NCI-H526 treated with DMSO at 0.1 percent for 48 hours (cell line): ENCODE measurements around the gene MAP3K19.
"Not testable (repeated sequence)": the region's sequence is repeated elsewhere in the genome, so short reads cannot be mapped to it uniquely, and the experiment has no call there.

Experiments used
- DNase-seq: peaks from one replicate; lab custom pipeline; 2025; lab: John Stamatoyannopoulos, UW

MAP3K19 gene, protein sequence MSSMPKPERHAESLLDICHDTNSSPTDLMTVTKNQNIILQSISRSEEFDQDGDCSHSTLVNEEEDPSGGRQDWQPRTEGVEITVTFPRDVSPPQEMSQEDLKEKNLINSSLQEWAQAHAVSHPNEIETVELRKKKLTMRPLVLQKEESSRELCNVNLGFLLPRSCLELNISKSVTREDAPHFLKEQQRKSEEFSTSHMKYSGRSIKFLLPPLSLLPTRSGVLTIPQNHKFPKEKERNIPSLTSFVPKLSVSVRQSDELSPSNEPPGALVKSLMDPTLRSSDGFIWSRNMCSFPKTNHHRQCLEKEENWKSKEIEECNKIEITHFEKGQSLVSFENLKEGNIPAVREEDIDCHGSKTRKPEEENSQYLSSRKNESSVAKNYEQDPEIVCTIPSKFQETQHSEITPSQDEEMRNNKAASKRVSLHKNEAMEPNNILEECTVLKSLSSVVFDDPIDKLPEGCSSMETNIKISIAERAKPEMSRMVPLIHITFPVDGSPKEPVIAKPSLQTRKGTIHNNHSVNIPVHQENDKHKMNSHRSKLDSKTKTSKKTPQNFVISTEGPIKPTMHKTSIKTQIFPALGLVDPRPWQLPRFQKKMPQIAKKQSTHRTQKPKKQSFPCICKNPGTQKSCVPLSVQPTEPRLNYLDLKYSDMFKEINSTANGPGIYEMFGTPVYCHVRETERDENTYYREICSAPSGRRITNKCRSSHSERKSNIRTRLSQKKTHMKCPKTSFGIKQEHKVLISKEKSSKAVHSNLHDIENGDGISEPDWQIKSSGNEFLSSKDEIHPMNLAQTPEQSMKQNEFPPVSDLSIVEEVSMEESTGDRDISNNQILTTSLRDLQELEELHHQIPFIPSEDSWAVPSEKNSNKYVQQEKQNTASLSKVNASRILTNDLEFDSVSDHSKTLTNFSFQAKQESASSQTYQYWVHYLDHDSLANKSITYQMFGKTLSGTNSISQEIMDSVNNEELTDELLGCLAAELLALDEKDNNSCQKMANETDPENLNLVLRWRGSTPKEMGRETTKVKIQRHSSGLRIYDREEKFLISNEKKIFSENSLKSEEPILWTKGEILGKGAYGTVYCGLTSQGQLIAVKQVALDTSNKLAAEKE (N-terminal part only)

DNA sequence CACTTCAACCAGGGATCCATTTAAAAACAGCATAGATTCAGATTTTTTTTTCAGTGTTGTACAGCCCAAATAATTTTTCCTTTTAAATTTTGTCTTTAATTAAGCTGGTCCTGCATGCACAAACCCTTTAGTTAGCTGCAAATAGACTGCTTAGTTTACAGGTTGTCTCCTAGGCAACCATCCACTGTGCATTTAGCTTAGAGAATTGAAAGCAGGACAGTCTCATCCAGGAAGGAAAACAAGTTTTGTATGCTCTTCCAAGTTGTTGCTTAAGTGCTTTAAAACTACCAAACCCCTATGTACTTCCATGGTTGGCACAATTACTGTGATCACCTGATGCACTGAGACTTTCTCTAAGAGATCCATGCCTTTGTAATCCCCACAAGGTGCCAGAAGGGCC, at the start of gene MAP3K19:
Gene MAP3K19 (minus strand): TSS at position 148 of the 400 bp plus-strand sequence. CDS start 22,800 bp downstream, outside the sequence.
- no peak for DNase-seq

DNA sequence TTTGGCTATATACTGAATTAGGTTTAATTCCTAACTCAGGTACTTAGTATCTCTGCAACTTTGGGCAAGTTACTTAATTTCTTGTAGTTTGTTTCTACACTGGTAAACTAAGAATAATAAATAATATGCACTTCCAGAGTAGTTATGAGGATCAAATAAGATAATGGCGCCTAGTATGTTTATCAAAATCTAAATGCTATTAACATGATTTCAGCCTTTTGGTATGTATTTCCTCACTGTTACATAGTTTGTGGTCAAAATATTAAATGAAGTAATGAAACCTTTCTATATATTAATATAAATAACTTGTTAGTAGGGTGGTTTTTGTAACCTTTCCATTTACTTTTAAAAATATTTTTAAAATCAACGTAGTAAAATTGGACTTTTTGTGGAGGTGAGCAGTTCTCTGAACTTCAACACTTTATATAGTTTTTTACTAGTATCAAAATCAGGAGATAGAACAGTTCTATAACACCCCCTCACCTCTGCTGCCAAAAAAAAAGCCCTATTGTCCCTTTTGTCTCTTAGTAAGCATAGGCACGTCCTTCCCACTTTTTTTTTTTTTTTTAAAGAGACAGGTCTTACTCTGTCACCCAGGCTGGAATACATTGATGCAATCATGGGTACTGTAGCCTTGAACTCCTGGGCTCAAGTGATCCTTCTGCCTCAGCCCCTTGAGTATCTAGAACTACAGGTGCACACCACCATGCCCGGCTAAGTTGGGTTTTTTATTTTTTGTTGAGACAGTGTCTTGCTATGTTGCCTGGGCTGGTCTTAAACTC, 49.6 kb upstream of the MAP3K19 start:
- no peak for DNase-seq

DNA sequence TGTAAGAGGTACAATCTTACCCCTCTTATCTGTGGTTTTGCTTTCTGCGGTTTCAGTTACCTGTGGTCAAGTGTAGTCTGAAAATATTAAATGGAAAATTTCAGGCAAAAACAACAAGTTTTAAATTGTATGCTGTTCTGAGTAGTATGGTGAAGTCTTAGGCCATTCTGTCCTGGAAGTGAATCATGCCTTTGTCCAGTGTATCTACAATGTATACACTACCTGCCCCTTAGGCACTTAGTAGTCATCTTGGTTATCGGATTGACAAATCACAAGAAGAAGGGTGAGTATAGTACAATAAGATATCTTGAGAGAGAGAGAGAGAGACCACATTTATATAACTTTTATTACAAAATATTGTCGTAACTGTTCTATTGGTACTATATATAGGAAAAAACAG, 48.3 kb upstream of the MAP3K19 start:
- DNase-seq, result no peak

DNA sequence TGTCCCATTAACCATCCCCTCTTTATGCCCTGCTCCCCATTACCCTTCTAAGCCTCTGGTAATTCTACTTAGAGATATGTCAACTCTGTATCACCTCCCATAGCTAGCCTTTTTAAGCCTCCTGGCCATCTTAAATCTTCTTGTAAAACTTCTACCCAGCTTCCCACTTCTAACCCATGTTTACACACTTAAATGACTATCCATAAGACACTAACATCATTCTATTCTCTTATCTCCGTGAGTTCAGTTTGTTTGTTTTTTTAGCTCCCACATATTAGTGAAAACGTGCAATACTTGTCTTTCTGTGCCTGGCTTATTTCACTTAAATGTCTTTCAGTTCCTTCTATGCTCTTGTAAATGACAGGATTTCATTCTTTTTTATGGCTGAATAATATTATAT, 47.3 kb upstream of the MAP3K19 start:
- no peak for DNase-seq

DNA sequence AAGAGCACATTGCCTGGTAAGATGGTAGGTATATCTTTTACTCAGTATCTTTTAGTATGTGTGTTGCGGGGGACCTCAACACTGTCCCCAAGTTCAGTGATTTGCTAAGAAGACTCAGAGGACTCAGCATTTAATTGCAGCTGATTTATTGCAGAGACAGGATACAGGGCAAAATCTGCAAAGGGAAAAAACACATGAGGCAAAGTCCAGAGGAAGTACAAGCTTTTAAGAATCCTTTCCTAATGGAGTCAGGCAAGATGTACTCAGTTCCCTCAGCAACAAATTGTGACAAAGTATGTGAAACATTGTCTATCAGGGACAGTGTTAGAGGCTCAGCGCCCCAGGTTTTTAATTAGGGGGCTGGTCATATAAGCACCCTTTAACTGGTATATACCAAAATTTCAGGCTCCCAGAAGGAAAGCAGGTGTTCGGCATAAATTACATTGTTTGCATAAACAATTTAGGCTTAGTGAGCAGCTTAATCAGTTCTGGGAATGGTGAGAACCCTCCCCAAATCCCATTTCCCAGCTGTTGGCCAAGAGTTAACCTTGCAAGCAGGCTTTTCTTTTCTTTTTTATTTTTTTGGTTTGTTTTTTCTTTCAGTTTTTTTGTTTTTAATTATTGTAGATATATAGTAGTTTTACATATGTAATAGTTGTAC, 46.6 kb upstream of the MAP3K19 start:
- DNase-seq, result no peak

DNA sequence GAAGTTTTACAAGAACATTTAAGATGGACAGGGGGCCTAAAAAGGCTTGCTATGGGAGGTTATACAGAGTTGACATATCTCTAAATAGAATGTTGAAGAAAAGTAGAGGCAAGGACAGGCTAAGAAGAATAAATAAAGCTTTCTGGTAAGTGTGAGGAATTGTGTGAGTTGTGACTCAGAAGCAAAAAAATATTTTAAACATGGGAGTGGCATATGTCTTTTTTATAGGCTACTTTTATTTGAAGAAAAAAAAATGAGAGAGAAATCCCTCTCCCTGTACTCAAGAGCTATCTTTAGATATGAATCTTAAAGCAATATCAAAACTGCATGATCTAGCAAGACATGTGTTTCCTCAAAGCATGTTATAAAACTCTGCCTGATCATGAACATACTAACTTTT, 45.9 kb upstream of the MAP3K19 start:
- DNase-seq, result no peak

DNA sequence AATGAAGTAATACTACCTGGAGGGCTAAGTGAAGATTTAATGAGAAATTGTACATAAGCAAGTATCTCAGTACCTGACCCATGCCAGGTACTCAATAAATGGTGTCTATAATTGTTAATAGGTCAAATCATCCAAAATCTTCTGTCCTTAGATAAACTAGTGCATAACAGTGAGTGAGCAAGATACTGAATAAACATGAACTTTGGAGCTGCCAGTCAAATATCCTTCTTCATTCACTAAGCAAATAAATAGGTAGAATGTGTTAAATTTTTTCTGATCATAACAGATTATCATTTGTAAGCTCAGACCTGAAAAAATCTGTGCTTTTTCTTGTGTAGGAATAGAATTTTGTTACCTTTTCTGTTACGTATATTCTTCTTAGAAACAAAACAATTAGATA, 44.4 kb upstream of the MAP3K19 start:
- DNase-seq, result no peak

DNA sequence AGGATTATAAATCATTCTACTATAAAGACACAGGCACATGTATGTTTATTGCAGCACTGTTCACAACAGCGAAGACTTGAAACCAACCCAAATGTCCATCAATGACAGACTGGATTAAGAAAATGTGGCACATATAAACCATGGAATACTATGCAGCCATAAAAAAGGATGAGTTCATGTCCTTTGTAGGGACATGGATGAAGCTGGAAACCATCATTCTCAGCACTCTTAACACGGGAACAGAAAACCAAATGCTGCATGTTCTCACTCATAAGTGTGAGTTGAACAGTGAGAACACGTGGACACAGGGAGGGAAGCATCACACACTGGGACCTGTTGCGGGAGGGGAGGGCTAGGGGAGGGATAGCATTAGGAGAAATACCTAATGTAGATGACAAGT, 42.4 kb upstream of the MAP3K19 start:
- DNase-seq, result not testable (repeated sequence)

DNA sequence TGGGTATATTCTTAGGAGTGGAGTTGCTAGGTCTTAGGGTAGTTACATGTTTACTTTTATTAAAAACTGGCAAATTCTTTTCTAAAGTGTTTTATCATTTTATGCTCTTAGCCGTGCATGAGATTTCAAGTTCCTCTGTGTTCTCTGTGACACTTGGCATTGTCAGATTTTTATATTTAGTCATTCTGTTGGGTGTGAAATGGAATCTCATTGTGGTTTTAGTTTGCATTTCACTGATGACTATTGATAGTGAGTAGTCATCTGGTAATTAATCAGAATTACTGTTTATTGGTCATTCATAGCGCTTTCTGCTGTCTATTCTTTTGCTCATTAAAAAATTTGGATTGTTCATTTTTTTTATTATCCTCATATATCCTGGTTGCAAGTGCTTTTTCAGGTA, 39.0 kb upstream of the MAP3K19 start:
- DNase-seq, result no peak

DNA sequence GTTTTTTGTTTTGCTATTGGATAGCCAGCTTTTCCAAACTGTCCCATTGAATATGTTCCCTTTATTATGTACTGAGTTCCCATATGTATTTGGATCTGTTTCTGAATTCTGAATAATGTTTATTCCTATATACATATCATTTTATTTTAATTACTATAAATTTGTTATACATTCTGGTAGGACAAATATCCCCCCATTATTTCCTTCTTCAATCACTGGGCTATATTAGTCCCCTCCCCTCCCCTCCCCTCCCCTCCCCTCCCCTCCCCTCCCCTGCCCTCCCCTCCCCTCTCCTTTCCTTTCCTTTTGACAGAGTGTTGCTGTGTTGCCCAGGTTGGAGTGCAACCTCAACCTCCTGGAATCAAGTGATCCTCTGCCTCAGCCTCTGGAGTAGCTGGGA, 31.2 kb upstream of the MAP3K19 start:
- no peak for DNase-seq

DNA sequence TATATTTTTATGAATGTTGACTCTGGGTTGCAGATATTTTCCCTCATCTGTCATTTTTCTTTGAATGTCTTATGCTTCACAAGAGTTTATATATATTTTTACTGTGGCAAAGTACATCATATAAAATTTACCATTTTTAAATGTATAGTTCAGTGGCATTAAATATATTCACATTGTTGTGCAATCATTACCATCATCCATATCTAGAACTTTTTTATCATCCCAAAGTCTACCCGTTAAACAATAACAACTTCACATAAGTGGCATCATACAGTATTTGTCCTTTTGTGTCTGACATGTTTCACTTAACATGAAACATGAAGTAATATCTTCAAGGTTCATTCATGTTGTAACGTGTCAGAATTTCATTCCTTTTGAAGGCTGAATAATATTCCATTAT, 29.3 kb upstream of the MAP3K19 start:
- DNase-seq, result no peak

DNA sequence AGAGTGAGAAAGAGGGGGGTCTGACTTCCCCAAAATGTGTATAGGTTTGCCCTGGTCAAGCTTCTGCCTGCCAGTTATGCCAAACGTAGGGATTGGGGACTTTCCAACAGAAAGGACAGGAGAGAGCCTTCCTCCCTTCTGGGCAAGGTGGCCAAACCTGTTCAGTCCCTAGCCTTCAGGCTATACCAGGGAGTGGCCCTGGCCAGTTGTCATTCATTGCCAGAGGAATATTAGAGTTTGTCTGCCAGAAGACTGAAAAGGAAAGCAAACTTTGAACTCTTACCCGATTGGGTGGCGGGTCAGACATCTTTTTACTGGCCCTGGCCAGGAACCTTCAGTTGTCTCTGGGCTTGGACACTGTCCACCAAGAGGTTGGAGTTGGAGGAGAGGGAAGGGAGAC, 27.0 kb upstream of the MAP3K19 start:
- no peak for DNase-seq

DNA sequence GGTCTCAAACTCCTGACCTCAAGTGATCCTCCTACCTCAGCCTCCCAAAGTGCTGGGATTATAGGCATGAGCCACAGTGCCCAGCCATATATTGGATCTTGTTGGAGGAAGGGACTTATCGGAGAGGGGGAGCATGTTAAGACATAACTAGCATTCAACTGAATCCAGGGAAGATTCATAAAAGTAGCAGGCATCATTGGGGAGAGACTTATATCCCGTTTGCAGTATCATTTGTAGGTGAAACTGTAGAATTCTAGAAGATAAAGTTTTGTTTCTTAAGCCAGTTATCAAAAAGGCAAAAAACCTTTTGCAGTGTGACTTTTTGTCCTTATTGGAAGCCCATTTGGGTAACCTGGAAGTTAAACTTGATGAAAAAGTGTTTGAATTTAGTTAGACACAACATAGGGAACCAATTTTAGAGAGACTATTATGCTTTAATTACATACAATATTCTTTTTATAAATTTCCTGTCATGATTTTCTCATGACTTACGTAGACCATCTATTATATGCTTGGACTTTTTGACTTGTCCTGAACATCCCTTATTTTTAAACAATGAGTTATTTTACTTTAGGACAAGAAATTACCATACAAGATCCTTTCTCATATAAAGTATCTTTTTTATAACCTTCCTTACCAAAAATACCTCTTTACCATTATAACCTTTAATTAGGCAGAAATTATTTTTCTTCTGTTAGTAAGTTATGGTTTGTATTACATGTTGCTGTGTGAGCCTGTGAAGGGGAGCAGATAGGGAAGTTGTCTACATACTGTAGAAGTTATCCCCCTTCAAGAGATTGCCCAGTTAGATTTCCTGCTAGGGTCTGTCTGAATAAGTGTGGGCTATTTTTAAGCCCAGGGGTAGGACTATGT, 25.1 kb upstream of the MAP3K19 start:
- DNase-seq, result no peak

DNA sequence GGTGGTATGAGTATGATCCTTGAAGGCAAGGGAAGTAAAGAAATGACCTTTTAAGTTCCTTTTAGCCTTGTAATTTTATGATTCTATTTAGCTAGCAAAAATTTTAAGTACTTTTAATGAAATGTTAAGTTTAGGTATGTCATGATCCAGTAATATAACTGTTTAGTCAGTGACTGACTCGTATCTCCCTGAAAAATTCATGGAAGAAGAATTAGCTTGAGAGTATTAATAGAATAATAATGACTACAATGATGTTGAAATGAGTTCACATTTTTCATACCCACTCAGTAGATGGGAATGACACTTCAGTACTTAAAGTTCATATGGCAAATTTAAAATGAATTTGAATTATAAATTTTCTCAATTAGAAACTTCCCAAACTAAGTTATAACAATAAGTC, 19.5 kb upstream of the MAP3K19 start:
- DNase-seq, result no peak

DNA sequence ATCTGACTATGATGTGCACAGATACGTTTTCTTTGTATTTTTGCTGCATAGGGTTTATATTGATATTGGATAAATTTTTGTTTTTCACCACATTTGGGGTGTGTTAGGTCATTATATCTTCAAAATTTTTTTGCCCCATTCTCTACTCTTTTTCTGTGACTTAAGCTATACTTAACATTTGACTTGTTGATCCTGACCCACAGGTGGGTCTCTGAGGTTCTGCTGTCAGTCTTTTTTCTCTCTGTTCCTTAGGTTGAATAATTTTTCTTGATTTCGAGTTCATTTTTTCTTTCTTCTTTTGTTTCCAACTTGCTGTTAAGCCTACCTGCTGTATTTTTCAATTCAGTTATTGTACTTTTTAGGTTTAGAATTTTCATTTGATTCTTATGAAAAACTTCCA, 16.9 kb upstream of the MAP3K19 start:
- no peak for DNase-seq

DNA sequence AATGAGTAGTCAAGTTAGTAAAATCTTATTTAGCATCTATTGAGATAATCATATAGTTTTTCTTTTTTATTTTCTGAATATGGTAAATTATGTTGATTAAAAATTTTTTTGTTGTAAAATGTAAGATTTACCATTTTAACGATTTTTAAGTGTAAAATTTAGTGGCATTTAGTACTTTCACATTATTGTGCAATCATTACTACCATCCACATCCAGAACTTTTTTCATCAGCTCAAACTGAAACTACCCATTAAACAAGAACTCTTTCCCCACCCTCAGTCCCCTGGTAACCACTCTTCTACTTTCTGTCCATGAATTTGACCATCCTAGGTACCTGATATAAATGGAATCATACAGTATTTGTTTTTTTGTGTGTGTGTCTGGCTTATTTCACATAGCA, 16.0 kb upstream of the MAP3K19 start:
- DNase-seq, result no peak

DNA sequence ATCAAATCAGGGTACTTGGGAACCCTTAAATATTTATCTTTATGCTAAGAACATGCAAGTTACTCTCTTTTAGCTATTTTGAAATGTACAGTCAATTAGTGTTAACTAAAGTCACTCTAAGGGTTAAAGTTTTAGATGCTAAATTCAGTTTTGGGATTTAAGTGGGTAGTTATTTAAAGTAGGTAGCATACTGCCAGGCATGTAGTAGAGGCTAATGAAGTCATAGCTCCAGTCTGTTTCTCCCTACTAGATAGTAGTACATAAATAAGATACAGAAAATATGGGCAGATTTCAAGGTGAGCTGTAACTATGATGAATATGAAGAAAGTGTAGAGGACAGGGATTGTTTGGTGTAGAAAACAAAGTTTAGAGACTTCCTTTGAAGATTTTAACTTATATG, 12.3 kb upstream of the MAP3K19 start:
- no peak for DNase-seq

DNA sequence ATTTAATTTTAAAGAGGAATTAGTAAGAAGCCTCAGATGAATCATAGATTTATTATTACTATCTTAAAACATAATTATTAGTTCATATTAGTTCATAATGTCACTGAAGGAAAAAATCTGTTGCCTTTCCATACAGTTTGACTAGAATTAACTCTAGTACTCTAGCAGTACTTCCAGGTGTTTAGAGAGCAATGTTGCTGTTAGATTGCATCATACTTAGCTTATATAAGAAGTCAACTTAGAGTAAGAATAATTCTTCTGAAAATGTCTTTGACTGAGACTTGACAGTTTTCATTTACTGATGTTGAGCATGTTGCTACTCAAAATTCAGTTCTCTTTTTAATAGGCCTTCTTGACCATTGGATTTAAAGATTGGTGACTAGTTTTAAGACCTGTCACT, 9.5 kb upstream of the MAP3K19 start:
- no peak for DNase-seq

DNA sequence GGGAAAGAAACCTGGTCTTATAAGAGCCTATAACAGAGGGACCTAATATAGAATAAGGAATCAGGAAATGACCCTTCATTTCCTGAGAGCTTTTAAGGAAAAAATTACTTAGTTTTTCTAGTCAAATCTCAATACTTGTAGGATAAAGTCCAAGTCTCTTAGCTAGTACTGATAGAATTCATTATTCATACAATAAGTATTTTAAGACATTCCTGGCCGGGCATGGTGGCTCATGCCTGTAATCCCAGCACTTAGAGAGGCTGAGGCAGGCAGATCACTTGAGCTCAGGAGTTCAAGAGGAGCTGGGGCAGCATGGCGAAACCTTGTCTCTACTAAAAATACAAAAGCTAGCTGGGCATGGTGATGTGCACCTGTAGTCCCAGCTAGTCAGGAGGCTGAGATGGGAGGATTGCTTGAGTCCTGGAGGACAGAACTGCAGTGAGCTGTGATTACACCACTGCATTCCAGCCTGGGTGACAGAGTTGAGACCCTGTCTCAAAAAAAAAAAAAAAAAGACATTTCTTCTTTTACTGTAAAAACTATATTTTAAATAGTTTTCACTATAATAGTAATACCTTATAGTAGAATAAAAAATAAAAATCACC, 8.0 kb upstream of the MAP3K19 start:
- DNase-seq, result no peak

DNA sequence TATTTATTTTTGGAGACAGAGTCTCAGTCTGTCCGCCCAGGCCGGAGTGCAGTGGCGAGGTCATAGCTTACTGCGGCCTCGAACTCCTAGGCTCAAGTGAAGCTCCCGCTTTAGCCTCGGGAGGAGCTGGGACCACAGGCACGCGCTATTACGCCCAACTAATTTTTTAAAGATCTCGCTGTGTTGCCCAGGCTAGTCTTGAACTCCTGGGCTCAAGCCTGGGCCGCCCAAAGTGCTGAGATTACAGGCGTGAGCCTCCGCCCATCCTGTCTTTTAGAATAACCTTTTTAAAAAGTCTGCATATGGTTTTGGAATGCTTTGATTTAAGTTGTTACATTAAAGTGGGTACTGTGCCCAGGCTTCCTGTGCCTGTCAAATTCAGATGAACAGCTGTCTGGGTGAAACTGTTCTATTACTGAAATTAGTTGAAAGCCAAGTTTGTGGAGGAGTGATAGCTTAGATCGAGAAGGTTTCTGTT, 5.8 kb upstream of the MAP3K19 start:
- DNase-seq, result no peak
